Chondrocyte (in vitro differentiated cells): Measurements from ENCODE around the gene HBP1. TPM values are rescaled to one million over a fixed set of nuclear protein-coding genes. Genes with fewer than 3 reads are reported as not detected.
A peak's percentile ranks its signal among the peaks of the same experiment; 100 is the strongest.

Source experiments
- DNase-seq: peaks from one replicate; pipeline ENCODE4 v3.0.0; 2021; ENCODE audit warnings: mixed read lengths, low spot score
- H3K27ac Mint-ChIP-seq: one replicate; pipeline ENCODE4 v1.8.0; 2021; ENCODE audit warnings: mild to moderate bottlenecking, moderate library complexity, mixed read lengths; ENCODE audit not compliant: unreplicated experiment
- H3K27me3 Mint-ChIP-seq: 2 replicates; pipeline ENCODE4 v1.8.0; 2021; ENCODE audit warnings: low read depth, mixed read lengths
- H3K36me3 Mint-ChIP-seq: 2 replicates; pipeline ENCODE4 v1.8.0; 2021; ENCODE audit warnings: low read depth, mixed read lengths
- H3K4me1 Mint-ChIP-seq: 2 replicates; pipeline ENCODE4 v1.8.0; 2021; ENCODE audit warnings: low read depth, mild to moderate bottlenecking, mixed read lengths
- H3K4me3 Mint-ChIP-seq: one replicate; pipeline ENCODE4 v1.8.0; 2021; ENCODE audit warnings: mild to moderate bottlenecking, moderate library complexity, mixed read lengths; ENCODE audit not compliant: unreplicated experiment
- H3K9me3 Mint-ChIP-seq: 2 replicates; pipeline ENCODE4 v1.8.0; 2021; ENCODE audit warnings: low read depth, mixed read lengths
- CTCF ChIP-seq: fragments of 200-600 bp; sonication (generic); IDR thresholded peaks from 2 replicates; pipeline ENCODE4 v1.5.0; 2021; ENCODE audit warnings: antibody characterized with exemption, mild to moderate bottlenecking, moderate library complexity
- total RNA-seq: library from RNA; stranded (reverse); gene quantifications from 3 replicates; pipeline ENCODE4 v1.2.1, GENCODE V29; 2021

The HBP1 gene
- total RNA-seq, 1 donor from 2014 or later: 51.7 TPM

GRCh38 chr7:107228291-107228690, 59.5 kb downstream of the HBP1 start:
- no peaks in the 10 kb centered on the region for H3K9me3 Mint-ChIP-seq
- no peak overlapping the region for H3K4me3 Mint-ChIP-seq
- DNase-seq: no peak
- H3K4me1 Mint-ChIP-seq: peaks cover 13% of the 10 kb centered on the region
- H3K36me3 Mint-ChIP-seq: peaks cover 6% of the 10 kb centered on the region
- H3K27me3 Mint-ChIP-seq: no peaks in the 10 kb centered on the region
- no peak overlapping the region for H3K27ac Mint-ChIP-seq
- no peak for TF ChIP-seq CTCF

- TF ChIP-seq CTCF: no peak
- Mint-ChIP-seq H3K9me3 (no peaks in the 10 kb centered on the region), H3K4me3 (no peak overlapping the region), H3K27me3 (no peaks in the 10 kb centered on the region), H3K4me1 (peaks cover 19% of the 10 kb centered on the region), H3K27ac (no peak overlapping the region), H3K36me3 (peaks cover 6% of the 10 kb centered on the region)
- no peak for DNase-seq
Observed at GRCh38 chr7:107230334-107230733, 61.5 kb downstream of the HBP1 start.

- Mint-ChIP-seq H3K36me3 (peaks cover 6% of the 10 kb centered on the region), H3K27ac (no peak overlapping the region), H3K4me3 (no peak overlapping the region), H3K9me3 (no peaks in the 10 kb centered on the region), H3K27me3 (no peaks in the 10 kb centered on the region), H3K4me1 (peaks cover 19% of the 10 kb centered on the region)
- no peak for DNase-seq
- TF ChIP-seq CTCF: no peak
Observed at GRCh38 chr7:107232568-107233090, 63.8 kb downstream of the HBP1 start.

- H3K9me3 Mint-ChIP-seq: no peaks in the 10 kb centered on the region
- H3K4me3 Mint-ChIP-seq: no peak overlapping the region
- no peaks in the 10 kb centered on the region for H3K27me3 Mint-ChIP-seq
- peaks cover 19% of the 10 kb centered on the region for H3K4me1 Mint-ChIP-seq
- no peak overlapping the region for H3K27ac Mint-ChIP-seq
- peak; percentile 14 for TF ChIP-seq CTCF
- H3K36me3 Mint-ChIP-seq: peaks cover 6% of the 10 kb centered on the region
- no peak for DNase-seq
Observed at GRCh38 chr7:107233174-107233573, 64.4 kb downstream of the HBP1 start.

GRCh38 chr7:107233981-107234380, 65.2 kb downstream of the HBP1 start:
- no peaks in the 10 kb centered on the region for H3K27me3 Mint-ChIP-seq
- no peak for DNase-seq
- no peak for TF ChIP-seq CTCF
- no peak overlapping the region for H3K27ac Mint-ChIP-seq
- no peak overlapping the region for H3K4me3 Mint-ChIP-seq
- H3K9me3 Mint-ChIP-seq: no peaks in the 10 kb centered on the region
- H3K36me3 Mint-ChIP-seq: peaks cover 3% of the 10 kb centered on the region
- peaks cover 19% of the 10 kb centered on the region for H3K4me1 Mint-ChIP-seq
